ENCODE measurements around the gene PPFIA1. TPM values are rescaled to one million over a fixed set of nuclear protein-coding genes. Genes with fewer than 3 reads are reported as not detected.

Gene PPFIA1
- total RNA-seq, 4 donors from 2014 or later, result 46.3 to 51.5 (median 47.2) TPM

DNA sequence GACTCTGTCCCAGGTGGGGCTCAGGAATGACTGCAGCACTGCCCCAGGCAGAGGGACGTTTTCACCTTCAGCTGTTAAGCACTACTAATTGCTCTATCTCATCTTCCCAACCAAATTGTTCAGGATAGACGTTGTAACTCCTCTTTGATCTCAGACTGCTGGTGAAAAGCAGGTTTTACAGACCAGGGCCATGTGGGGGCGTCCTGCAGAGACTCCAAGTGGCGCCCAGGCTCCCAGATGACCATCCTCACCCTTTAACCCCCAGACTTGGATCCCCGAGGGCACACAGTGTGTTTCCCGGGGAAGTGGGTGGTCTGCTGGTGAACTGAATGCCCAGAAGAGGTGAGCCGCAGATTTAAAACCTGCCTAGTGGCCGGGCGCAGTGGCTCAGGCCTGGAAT, 43.5 kb upstream of the PPFIA1 start:
- no peak for DNase-seq (ENCODE audit: extremely low spot score)
- H3K4me1 ChIP-seq, result no peaks in the 10 kb centered on the region
- H3K27me3 ChIP-seq, result no peaks in the 10 kb centered on the region
- no peaks in the 10 kb centered on the region for H3K9me3 ChIP-seq
- H3K36me3 ChIP-seq, result no peaks in the 10 kb centered on the region
- TF ChIP-seq POLR2AphosphoS5 (IDR thresholded peaks at IDR 0.05) (no peak), EP300 (IDR thresholded peaks at IDR 0.05) (no peak), POLR2A (IDR thresholded peaks at IDR 0.05; ENCODE audit: low read depth) (no peak)
- TF ChIP-seq, protein P1, sequence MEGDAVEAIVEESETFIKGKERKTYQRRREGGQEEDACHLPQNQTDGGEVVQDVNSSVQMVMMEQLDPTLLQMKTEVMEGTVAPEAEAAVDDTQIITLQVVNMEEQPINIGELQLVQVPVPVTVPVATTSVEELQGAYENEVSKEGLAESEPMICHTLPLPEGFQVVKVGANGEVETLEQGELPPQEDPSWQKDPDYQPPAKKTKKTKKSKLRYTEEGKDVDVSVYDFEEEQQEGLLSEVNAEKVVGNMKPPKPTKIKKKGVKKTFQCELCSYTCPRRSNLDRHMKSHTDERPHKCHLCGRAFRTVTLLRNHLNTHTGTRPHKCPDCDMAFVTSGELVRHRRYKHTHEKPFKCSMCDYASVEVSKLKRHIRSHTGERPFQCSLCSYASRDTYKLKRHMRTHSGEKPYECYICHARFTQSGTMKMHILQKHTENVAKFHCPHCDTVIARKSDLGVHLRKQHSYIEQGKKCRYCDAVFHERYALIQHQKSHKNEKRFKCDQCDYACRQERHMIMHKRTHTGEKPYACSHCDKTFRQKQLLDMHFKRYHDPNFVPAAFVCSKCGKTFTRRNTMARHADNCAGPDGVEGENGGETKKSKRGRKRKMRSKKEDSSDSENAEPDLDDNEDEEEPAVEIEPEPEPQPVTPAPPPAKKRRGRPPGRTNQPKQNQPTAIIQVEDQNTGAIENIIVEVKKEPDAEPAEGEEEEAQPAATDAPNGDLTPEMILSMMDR (IDR thresholded peaks at IDR 0.05), result no peak
- no peak overlapping the region for H3K27ac ChIP-seq (replicated peaks in 1 of 4)
- H3K4me3 ChIP-seq, result no peak overlapping the region
- intact Hi-C loops (cut with DNase I), result no loop called here
- 21% methylated on average over 3 of the region's 9 CpGs for WGBS

- no peak overlapping the region for H3K4me3 ChIP-seq
- H3K9me3 ChIP-seq, result no peaks in the 10 kb centered on the region
- WGBS, result 96% methylated on average over 10 of the region's 10 CpGs
- H3K4me1 ChIP-seq, result no peaks in the 10 kb centered on the region
- H3K27me3 ChIP-seq, result no peaks in the 10 kb centered on the region
- TF ChIP-seq POLR2A (IDR thresholded peaks at IDR 0.05; ENCODE audit: low read depth) (no peak), POLR2AphosphoS5 (IDR thresholded peaks at IDR 0.05) (no peak), EP300 (IDR thresholded peaks at IDR 0.05) (no peak)
- TF ChIP-seq, protein P1 (IDR thresholded peaks at IDR 0.05), result no peak
- DNase-seq (ENCODE audit: extremely low spot score), result no peak
- no peak overlapping the region for H3K27ac ChIP-seq (replicated peaks in 1 of 4)
- intact Hi-C loops (cut with DNase I), result no loop called here
- no peaks in the 10 kb centered on the region for H3K36me3 ChIP-seq
Measured at GRCh38 chr11:70229737-70230136, 40.8 kb upstream of the PPFIA1 start.

GRCh38 chr11:70230151-70230839, 40.2 kb upstream of the PPFIA1 start:
- H3K4me1 ChIP-seq, result no peaks in the 10 kb centered on the region
- H3K27ac ChIP-seq (replicated peaks in 1 of 4), result no peak overlapping the region
- intact Hi-C loops (cut with DNase I), result no loop called here
- no peak overlapping the region for H3K4me3 ChIP-seq
- no peaks in the 10 kb centered on the region for H3K27me3 ChIP-seq
- no peak for DNase-seq (ENCODE audit: extremely low spot score)
- no peaks in the 10 kb centered on the region for H3K9me3 ChIP-seq
- WGBS, result 90% methylated on average over 8 of the region's 8 CpGs
- TF ChIP-seq POLR2AphosphoS5 (IDR thresholded peaks at IDR 0.05) (no peak), EP300 (IDR thresholded peaks at IDR 0.05) (no peak), POLR2A (IDR thresholded peaks at IDR 0.05; ENCODE audit: low read depth) (no peak)
- TF ChIP-seq, protein P1 (IDR thresholded peaks at IDR 0.05), result no peak
- no peaks in the 10 kb centered on the region for H3K36me3 ChIP-seq

DNA sequence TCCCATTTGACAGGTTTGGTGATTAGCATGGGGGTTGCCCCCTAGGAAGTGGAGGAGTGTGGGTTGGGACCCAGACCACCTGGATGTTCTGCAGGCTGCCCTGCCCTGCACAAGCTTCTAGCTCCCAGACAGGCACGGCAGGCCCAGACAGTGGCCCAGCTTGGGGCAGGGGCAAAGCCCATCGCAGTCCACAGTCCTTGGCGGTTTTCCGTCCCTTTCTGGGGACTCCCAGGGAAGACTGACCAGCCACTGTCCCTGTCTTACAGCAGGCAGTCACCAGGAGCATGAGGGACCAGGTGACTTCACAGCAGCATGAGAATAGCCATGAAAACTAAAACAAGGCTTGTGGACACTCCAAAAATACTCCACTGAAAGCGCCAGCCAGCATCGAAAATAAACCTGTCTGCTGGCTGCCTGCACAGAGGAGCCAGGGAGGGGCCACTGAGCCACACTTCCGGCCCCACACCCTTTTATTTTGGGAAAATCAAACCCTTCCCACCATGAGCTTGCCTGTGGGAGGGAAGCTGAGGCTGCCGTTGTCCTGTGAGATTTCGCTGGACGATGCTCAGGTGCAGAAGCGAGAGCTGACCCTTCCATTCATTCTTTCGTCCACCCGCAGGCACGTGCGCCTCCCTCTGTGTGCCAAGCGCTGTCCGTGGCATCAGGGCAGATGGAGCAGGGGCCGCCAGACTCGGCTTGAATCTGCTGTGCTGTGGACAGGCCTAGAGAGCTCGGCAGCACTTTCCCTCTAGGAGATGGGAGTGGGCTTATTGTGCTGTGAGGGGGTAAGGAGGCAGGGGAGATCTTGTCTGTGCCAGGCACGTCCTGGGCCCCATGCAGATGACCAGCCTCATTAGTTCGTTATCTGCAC, 39.4 kb upstream of the PPFIA1 start:
- H3K27ac ChIP-seq (replicated peaks in 1 of 4), result no peak overlapping the region
- no peak overlapping the region for H3K4me3 ChIP-seq
- TF ChIP-seq POLR2A (IDR thresholded peaks at IDR 0.05; ENCODE audit: low read depth) (no peak), POLR2AphosphoS5 (IDR thresholded peaks at IDR 0.05) (no peak), EP300 (IDR thresholded peaks at IDR 0.05) (no peak)
- TF ChIP-seq, protein P1 (IDR thresholded peaks at IDR 0.05), result no peak
- WGBS, result 86% methylated on average over 21 of the region's 22 CpGs
- intact Hi-C loops (cut with DNase I), result no loop called here
- no peaks in the 10 kb centered on the region for H3K4me1 ChIP-seq
- DNase-seq (ENCODE audit: extremely low spot score), result no peak
- H3K27me3 ChIP-seq, result no peaks in the 10 kb centered on the region
- no peaks in the 10 kb centered on the region for H3K9me3 ChIP-seq
- no peaks in the 10 kb centered on the region for H3K36me3 ChIP-seq
